Right lung (tissue), 5 donors: Measurements from ENCODE around the gene TFR2. TPM values are rescaled to one million over a fixed set of nuclear protein-coding genes. Genes with fewer than 3 reads are reported as not detected.

Experiments
- DNase-seq, 2 donors: peaks; one replicate each; pipeline ENCODE4 v3.0.0-alpha.2; 2013
- polyA plus RNA-seq, 5 donors: library from polyadenylated mRNA; unstranded; fragments of 120-200 nt; gene quantifications; one replicate each; pipeline versions ENCODE4 v1.2.1 to v1.2.3, GENCODE V29; 2013; ENCODE audit warnings: inconsistent platforms in 1 of 5, low replicate concordance in 1 of 5; ENCODE audit not compliant: insufficient read length in 5 of 5, insufficient read depth in 1 of 5

Gene TFR2
- polyA plus RNA-seq, 5 donors: 1.1 to 4.6 (median 1.6) TPM

DNA sequence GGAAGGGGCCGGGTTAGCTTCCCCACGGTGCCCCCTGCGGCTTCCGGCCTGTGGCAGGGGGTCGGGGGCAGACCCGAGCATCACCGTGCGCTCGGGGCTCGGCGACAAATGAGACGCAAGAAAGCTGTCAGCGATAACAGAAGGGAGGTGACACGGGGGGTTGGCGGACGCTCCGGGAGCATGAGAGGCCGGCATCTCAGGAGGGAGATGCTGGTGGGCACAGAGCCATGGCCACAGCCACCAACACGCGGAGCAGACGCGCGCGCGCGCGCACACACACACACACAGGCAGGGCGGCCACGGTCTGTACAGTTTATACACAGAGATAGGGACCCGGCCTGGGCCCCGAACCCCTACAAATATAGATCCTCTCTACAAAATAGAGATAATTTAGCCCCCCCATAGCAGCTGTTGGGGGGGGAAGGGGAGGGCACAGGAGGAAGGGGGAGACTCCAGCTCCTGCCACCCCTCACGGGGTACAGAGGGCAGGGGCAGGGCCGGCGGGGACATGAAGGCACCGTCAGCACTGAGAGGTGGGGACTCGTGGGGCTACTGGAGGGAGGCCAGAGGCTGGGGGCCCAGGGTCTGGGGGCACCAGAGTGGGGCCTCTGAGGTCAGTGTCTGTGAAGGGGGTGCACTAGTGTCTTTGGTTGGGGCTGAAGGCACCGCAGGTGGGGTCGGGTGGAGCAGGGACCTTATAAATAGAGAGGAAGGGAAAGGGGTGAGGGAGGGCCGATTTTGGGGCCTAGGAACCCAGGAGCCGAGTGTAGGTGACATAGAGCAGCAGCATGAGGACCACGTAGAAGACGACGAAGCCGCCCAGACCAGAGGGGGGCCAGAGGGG is 66.8 kb downstream of the TFR2 start:
- no peak for DNase-seq

DNA sequence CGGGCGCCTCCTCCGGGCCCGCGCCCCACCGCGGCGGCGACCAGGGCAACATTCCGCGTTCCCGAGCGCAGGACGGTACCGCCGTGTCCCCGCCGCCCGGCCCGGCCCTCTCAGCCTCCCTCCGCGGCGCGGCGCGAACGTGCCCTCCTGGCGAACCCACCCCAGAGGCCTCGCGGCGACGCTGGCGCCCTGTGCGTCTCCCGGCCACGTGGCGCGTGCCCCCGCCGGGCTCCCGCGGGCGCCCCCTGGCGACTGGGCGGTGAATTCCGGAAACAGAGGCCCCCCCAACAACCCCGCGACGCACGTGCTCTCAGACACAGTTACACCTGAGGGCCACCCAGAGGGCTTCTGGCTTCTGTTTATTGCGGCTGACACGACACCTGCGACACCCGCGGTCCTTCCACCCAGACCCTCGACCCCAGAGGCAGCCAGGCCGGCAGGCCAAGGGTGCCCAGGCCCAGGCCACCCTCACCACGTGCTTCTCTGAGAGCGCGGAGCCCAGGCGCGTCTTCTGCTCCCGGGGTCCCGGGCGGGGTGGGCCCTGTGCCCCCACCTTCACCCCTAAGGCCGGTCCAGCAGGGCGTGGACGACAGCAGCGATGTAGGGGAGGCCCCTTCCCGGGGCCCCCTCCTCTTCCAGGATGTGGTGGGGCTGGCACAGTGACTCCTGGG is 67.5 kb downstream of the TFR2 start, which contains the start of gene SAP25:
Gene SAP25 (minus strand): TSS at position 210 of the 671 bp plus-strand sequence. CDS start 158 bp downstream, at position 52.
- DNase-seq: no peak

DNA sequence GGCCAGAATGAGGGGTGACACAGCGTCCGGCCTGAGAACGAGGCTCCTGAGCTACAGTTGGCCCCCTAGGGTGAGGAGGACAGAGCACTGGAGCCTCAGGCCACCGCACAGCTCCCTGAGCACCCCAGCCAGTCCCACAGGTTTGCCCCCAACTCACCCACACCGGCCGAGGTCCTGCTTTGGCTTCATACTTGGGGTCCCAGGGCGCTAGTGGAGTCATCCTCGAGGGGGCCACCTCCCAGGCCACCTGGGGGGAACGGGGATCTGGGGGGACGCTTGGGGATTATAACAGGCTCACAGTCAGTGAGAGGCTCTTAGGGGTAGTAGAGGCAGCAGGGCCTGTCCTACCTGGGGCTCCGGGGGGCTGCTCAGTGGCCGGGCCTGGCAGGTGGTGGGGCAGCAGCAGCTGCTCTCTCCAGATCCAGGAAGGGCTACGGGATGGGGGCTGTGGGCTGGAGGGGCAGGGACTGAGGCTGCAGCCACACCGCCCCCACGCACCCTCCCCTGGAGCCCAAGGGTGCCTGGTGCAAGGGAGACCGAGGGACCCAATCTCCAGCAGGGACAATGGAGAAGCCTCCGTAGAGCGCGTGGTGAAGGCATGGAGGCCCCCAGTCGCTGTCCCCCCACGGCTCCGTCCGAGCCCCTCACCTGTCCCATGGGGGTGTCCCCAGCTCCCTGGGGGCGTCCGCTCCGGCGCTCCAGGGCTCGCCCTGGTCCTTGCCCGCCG is 68.2 kb downstream of the TFR2 start:
- DNase-seq: no peak

GRCh38 chr7:100572281-100572948 is 68.9 kb downstream of the TFR2 start:
- no peak for DNase-seq

DNA sequence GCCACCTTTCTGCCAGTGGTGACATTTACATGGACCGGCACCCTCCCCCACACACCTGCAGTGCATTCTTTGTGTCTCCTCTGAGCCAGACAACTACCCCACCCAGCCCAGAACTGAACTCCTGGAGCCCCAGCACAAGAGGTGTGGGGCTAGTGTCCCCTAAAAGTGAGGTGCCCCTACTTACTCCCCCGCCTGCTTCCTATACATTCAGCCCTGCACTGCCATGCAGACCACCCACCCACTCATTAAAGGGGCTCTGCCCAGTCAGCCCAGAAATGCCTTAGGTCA is 69.6 kb downstream of the TFR2 start:
- no peak for DNase-seq

DNA sequence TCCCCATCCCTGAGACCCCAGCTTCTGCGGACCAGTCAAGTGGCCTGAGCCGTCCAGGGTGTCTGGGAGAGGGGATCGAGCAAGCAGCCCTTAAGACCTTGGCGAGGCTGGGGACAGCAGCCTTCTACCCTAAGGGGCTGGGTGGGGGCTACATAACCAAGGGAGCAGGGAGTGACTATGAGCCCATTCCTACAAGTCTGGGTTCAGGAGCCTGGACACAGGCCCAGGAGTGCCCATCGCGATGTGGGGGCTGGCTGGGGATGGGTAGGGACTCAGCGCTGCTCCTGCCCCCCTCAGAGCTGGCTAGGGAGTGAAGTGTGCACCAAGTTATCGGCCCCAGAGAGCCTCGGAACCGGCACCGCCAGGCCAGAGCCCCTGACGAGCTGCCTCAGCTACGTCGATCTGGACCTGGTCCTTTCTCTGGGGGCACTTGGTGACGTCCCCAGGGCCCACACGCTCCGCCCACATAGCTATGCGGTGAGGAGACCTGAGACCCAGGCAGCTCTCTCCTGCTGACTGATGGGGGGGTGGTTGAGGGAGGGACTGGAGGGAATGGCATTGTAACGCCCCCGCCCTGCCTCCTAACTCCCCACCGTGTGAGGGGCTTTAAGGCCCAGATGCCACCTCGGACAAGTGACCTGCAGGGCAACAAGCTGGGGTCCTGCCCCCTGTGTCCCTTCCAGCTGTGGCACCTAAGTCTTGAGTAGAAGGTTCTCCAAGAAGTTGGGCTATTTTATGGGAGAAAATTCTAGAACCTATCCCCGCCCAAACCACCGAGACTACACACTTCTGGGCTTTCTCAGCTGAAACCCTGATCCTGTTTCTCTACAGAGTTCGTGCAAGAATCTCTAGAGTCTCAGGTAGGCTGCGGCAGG is 70.2 kb downstream of the TFR2 start:
- no peak for DNase-seq

Other genes starting within 250 kb of the TFR2 start
- 10 to 100 TPM in 1 of 5 donors, 1 to 10 TPM in 4; 8.2 to 10.4 (median 8.6) TPM for gene ZCWPW1, start 212.8 kb downstream of the TFR2 start, polyA plus RNA-seq
- 10 to 100 TPM; 39.7 to 51.2 (median 43.3) TPM for gene MEPCE, start 211.7 kb downstream of the TFR2 start, polyA plus RNA-seq
- gene PPP1R35, start 205.1 kb downstream of the TFR2 start, polyA plus RNA-seq: 10 to 100 TPM; 12.3 to 28.4 (median 16.8) TPM
- 1 to 10 TPM; 2.0 to 6.2 (median 4.0) TPM for gene SPACDR, start 177.3 kb downstream of the TFR2 start, polyA plus RNA-seq
- 10 to 100 TPM; 39.6 to 78.9 (median 55.3) TPM for gene TSC22D4, start 162.3 kb downstream of the TFR2 start, polyA plus RNA-seq
- gene NYAP1, start 157.6 kb downstream of the TFR2 start, polyA plus RNA-seq: 1 to 10 TPM; 2.3 to 5.3 (median 3.0) TPM
- 10 to 100 TPM; 21.0 to 34.8 (median 29.5) TPM for gene AGFG2, start 102.3 kb downstream of the TFR2 start, polyA plus RNA-seq
- 10 to 100 TPM in 1 of 5 donors, 1 to 10 TPM in 4; 2.8 to 12.8 (median 6.8) TPM for gene SAP25, start 67.7 kb downstream of the TFR2 start, polyA plus RNA-seq
- 10 to 100 TPM; 32.9 to 83.5 (median 58.0) TPM for gene LRCH4, start 55.4 kb downstream of the TFR2 start, polyA plus RNA-seq
- 1 to 10 TPM; 4.0 to 4.8 (median 4.5) TPM for gene FBXO24, start 55.2 kb downstream of the TFR2 start, polyA plus RNA-seq
- 100 to 1,000 TPM; 140 to 265 (median 179) TPM for gene PCOLCE, start 39.2 kb downstream of the TFR2 start, polyA plus RNA-seq
- gene MOSPD3, start 29.0 kb downstream of the TFR2 start, polyA plus RNA-seq: 10 to 100 TPM; 25.3 to 40.0 (median 30.8) TPM
- under 1 TPM in 3 of 5 donors, not detected in 2; 0.13 to 0.40 (median 0.28) TPM for gene ACTL6B, start 14.9 kb upstream of the TFR2 start, polyA plus RNA-seq
- gene GNB2, start 32.2 kb upstream of the TFR2 start, polyA plus RNA-seq: 100 to 1,000 TPM; 131 to 271 (median 184) TPM
- gene GIGYF1, start 52.7 kb upstream of the TFR2 start, polyA plus RNA-seq: 10 to 100 TPM; 30.4 to 52.9 (median 42.0) TPM
- 10 to 100 TPM; 15.0 to 31.3 (median 18.0) TPM for gene POP7, start 64.6 kb upstream of the TFR2 start, polyA plus RNA-seq
- under 1 TPM in 4 of 5 donors, not detected in 1; 0.13 to 0.24 (median 0.16) TPM for gene EPO, start 78.9 kb upstream of the TFR2 start, polyA plus RNA-seq
- under 1 TPM in 2 of 5 donors, not detected in 3; 0.01 to 0.03 TPM for gene ZAN, start 92.0 kb upstream of the TFR2 start, polyA plus RNA-seq
- 100 to 1,000 TPM in 2 of 5 donors, 10 to 100 TPM in 3; 79.7 to 112 (median 93.4) TPM for gene EPHB4, start 186.0 kb upstream of the TFR2 start, polyA plus RNA-seq
- gene SLC12A9, start 211.2 kb upstream of the TFR2 start, polyA plus RNA-seq: 10 to 100 TPM; 25.7 to 48.3 (median 39.2) TPM
- gene TRIP6, start 225.8 kb upstream of the TFR2 start, polyA plus RNA-seq: 100 to 1,000 TPM in 1 of 5 donors, 10 to 100 TPM in 4; 54.3 to 101 (median 69.5) TPM
- gene SRRT, start 233.6 kb upstream of the TFR2 start, polyA plus RNA-seq: 100 to 1,000 TPM; 144 to 206 (median 173) TPM
- 1 to 10 TPM in 2 of 5 donors, under 1 TPM in 3; 0.42 to 2.0 (median 0.84) TPM for gene UFSP1, start 248.2 kb upstream of the TFR2 start, polyA plus RNA-seq